RWPE2 (cell line): Measurements from ENCODE around the gene FIZ1.
"Not testable (repeated sequence)": the region's sequence is repeated elsewhere in the genome, so short reads cannot be mapped to it uniquely, and the experiment has no call there.

Experiments used
- ATAC-seq: fragments of 200-7000 bp; cut with Tn5 transposase; 3 replicates; pipeline ENCODE4 v1.9.1; 2021; ENCODE audit warnings: low read depth
- DNase-seq: peaks from one replicate; pipeline ENCODE4 v3.0.0-alpha.2; 2020; ENCODE audit warnings: low spot score
- H3K27ac ChIP-seq: fragments of 450-650 bp; 2 replicates; pipeline ENCODE4 v1.5.1; 2017; ENCODE audit warnings: mild to moderate bottlenecking; ENCODE audit not compliant: poor library complexity, severe bottlenecking
- H3K27me3 ChIP-seq: fragments of 250-450 bp; sonication (Bioruptor Pico); 2 replicates; pipeline ENCODE4 v1.5.1; 2021; ENCODE audit warnings: mild to moderate bottlenecking, moderate library complexity; ENCODE audit not compliant: insufficient read depth, poor library complexity, severe bottlenecking
- H3K36me3 ChIP-seq: fragments of 250-450 bp; sonication (Bioruptor Pico); 2 replicates; pipeline ENCODE4 v1.5.1; 2020; ENCODE audit warnings: low read depth, mild to moderate bottlenecking, moderate library complexity
- H3K4me1 ChIP-seq: fragments of 250-450 bp; sonication (Bioruptor Pico); 2 replicates; pipeline ENCODE4 v1.5.1; 2021; ENCODE audit warnings: mild to moderate bottlenecking, moderate library complexity; ENCODE audit not compliant: insufficient read depth, poor library complexity, severe bottlenecking
- H3K4me3 ChIP-seq: fragments of 250-450 bp; sonication (Bioruptor Pico); 2 replicates; pipeline ENCODE4 v1.5.1; 2021; ENCODE audit warnings: mild to moderate bottlenecking, moderate library complexity; ENCODE audit not compliant: severe bottlenecking
- H3K9me3 ChIP-seq: fragments of 250-450 bp; sonication (Bioruptor Pico); 2 replicates; pipeline ENCODE4 v1.5.1; 2021; ENCODE audit warnings: mild to moderate bottlenecking, moderate library complexity; ENCODE audit not compliant: severe bottlenecking
- TF ChIP-seq, protein P1 (sequence below): fragments of 450-650 bp; IDR thresholded peaks from one replicate; pipeline ENCODE4 v1.5.1; 2017; ENCODE audit warnings: mild to moderate bottlenecking, moderate library complexity; ENCODE audit not compliant: poor library complexity, severe bottlenecking

FIZ1 gene

DNA sequence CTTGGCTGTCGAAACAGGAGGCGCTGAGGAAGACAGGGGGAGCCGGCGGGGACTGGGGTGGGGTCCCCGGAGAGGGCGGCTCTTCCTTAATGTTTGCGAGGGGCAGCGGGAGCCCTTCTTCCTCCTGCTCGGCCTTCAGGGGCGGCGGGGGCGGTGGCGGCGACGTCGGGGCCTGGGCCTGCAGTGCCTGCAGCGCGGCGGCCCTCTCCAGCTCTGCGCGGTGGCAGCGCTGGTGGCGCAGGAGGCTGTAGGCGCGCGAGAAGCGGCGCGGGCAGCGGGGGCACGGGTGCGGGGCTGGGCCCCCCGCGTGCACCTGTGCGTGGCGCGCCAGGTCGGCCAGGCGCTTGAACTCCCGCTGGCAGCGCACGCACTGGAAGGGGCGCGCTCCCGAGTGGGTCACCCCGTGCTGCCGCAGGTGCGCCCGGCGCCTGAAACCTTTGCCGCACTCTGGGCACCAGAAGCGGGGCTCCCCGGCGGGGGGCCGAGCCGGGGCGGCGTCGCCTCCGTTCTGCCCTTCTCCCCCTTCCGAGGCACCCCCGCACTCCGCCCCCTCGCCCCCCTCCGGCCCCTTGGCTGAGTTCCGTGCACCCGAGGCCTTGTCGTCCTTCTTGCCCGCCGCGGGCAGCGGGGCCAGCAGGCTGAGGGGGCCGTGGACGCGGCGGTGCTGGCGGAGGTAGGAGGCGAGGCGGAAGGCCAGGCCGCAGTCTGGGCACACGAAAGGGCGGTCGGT, 21.1 kb downstream of the FIZ1 start:
- Histone ChIP-seq H3K4me1 (no peaks in the 10 kb centered on the region), H3K27me3 (no peaks in the 10 kb centered on the region), H3K9me3 (no peaks in the 10 kb centered on the region), H3K36me3 (0 out of 2 replicates have a peak, but pooled peaks cover 7% of the 10 kb centered on the region), H3K4me3 (no peak overlapping the region), H3K27ac (no peak overlapping the region)
- TF ChIP-seq, protein P1, sequence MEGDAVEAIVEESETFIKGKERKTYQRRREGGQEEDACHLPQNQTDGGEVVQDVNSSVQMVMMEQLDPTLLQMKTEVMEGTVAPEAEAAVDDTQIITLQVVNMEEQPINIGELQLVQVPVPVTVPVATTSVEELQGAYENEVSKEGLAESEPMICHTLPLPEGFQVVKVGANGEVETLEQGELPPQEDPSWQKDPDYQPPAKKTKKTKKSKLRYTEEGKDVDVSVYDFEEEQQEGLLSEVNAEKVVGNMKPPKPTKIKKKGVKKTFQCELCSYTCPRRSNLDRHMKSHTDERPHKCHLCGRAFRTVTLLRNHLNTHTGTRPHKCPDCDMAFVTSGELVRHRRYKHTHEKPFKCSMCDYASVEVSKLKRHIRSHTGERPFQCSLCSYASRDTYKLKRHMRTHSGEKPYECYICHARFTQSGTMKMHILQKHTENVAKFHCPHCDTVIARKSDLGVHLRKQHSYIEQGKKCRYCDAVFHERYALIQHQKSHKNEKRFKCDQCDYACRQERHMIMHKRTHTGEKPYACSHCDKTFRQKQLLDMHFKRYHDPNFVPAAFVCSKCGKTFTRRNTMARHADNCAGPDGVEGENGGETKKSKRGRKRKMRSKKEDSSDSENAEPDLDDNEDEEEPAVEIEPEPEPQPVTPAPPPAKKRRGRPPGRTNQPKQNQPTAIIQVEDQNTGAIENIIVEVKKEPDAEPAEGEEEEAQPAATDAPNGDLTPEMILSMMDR = no peak
- no peak for ATAC-seq
- DNase-seq = no peak

DNA sequence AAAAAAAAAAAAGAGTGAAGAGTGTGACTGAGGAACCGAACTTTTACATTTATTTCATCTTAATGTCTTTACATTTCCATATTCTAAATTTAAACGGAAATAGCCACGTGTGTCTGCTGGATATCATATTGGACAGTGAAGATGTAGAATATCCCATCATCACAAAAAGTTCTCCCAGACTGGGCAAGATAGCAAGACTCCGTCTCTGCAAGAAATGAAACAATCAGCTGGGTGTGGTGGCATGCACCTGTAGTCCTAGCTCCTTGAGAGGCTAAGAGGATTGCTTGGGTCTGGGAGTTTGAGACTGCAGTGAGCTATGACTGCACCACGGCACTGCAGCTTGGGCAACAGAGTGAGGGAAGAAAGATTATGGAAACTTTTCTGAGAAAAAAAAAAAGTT, 22.6 kb downstream of the FIZ1 start:
- 0 out of 2 replicates have a peak, but pooled peaks cover 7% of the 10 kb centered on the region for H3K36me3 ChIP-seq
- no peaks in the 10 kb centered on the region for H3K4me1 ChIP-seq
- DNase-seq (no peak), ATAC-seq (no peak)
- H3K27ac ChIP-seq = no peak overlapping the region
- H3K27me3 ChIP-seq = no peaks in the 10 kb centered on the region
- TF ChIP-seq, protein P1 = no peak
- no peaks in the 10 kb centered on the region for H3K9me3 ChIP-seq
- H3K4me3 ChIP-seq = no peak overlapping the region

DNA sequence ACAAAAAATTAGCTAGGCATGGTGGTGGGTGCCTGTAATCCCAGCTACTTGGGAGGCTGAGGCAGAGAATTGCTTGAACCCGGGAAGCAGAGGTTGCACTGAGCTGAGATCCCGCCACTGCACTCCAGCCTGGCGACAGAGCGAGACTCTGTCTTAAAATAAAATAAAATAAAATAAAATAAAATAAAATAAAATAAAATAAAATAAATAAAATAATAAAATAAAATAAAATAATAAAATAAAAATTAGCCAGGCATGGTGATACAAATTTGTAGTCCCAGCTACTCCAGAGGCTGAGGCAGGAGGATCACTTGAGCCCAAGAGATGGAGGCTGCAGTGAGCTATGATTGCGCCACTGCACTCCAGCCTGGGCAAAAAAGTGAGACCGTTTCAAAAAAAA, 25.4 kb downstream of the FIZ1 start:
- DNase-seq, H3K27ac ChIP-seq, H3K36me3 ChIP-seq, H3K27me3 ChIP-seq, H3K4me1 ChIP-seq, H3K4me3 ChIP-seq, H3K9me3 ChIP-seq, ATAC-seq: not testable (repeated sequence)

DNA sequence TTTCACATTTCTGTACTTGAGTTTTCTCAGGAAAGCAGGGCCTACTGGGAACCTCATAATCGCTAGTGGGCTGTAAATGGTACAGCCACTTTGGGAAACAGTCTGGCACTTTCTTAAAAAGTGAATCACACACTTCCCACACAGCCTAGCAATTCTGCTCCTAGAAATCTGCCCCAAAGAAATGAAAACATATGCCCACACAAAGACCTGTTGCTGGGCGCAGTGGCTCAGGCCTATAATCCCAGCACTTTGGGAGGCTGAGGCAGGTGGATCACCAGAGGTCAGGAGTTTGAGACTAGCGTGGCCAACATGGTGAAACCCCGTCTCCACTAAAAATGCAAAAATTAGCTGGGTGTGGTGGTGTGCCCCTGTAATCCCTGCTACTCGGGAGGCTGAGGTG, 29.8 kb downstream of the FIZ1 start:
- H3K27ac ChIP-seq, H3K4me1 ChIP-seq, H3K9me3 ChIP-seq, ATAC-seq, H3K36me3 ChIP-seq, H3K4me3 ChIP-seq, DNase-seq, H3K27me3 ChIP-seq: not testable (repeated sequence)

DNA sequence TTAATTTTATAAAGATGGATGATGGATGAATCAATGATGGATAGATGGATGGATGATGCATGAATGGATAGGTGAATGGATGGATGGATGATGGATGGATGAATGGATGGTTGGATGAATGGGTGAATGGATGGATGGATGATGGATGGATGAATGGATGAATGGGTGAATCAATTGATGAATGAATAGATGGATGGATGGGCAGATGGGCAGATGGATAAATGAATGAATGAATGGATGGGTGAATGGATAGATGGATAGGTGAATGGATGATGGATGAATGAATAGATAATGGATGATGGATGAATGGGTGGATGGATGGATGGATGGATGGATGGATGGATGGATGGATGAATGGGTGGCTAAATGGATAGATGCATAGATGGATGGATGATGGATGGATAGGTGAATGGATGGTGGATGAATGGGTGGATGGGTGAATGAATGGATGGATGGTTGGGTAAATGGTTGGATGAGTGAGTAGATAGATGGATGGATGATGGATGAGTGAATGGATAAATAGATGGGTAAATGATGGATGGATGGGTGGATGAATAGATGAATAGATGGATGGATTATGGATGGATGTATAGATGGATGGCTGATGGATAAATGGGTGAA, 31.5 kb downstream of the FIZ1 start:
- Histone ChIP-seq H3K4me3 (no peak overlapping the region), H3K27me3 (no peaks in the 10 kb centered on the region), H3K4me1 (no peaks in the 10 kb centered on the region), H3K27ac (no peak overlapping the region), H3K9me3 (no peaks in the 10 kb centered on the region), H3K36me3 (no peaks in the 10 kb centered on the region)
- TF ChIP-seq, protein P1 = no peak
- ATAC-seq = no peak
- no peak for DNase-seq

DNA sequence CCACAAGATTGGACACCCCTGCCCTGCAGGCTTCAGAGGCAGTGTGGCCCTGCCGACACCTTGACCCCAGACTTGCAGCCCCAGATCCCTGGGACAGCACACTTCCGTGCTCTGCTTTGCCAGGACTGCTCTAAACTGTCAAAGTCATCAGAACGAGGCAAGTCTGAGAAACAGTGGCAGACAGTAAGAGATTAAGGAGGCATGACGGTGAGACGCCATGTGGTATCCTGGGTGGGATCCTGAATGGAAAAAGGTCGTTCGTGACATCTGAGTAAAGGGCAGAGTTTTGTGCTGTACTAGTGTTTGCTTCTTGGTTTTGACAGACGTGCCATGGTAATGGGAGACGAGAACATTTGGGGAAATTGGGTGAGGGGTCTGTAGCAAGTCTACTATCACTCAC, 32.5 kb downstream of the FIZ1 start:
- H3K4me1 ChIP-seq = no peaks in the 10 kb centered on the region
- no peaks in the 10 kb centered on the region for H3K27me3 ChIP-seq
- H3K4me3 ChIP-seq = no peak overlapping the region
- ATAC-seq = no peak
- no peak for DNase-seq
- H3K27ac ChIP-seq = no peak overlapping the region
- no peaks in the 10 kb centered on the region for H3K9me3 ChIP-seq
- TF ChIP-seq, protein P1 = no peak
- H3K36me3 ChIP-seq = no peaks in the 10 kb centered on the region
